Colonic mucosa (tissue), 4 donors: ENCODE results near the gene CAMKK2. TPM values are rescaled to one million over a fixed set of nuclear protein-coding genes. Genes with fewer than 3 reads are reported as not detected.
"Not testable (repeated sequence)": the region's sequence is repeated elsewhere in the genome, so short reads cannot be mapped to it uniquely, and the experiment has no call there.

Experiments used
- DNase-seq: peaks from one replicate; pipeline ENCODE4 v3.0.0-alpha.2; 2020
- H3K27ac ChIP-seq: fragments of 200-600 bp; one replicate; pipeline ENCODE4 v1.8.0; 2021
- H3K27me3 ChIP-seq: fragments of 200-600 bp; one replicate; pipeline ENCODE4 v1.8.0; 2021
- H3K36me3 ChIP-seq: fragments of 200-600 bp; one replicate; pipeline ENCODE4 v1.8.0; 2021
- H3K4me1 ChIP-seq: fragments of 200-600 bp; one replicate; pipeline ENCODE4 v1.8.0; 2021; ENCODE audit warnings: mild to moderate bottlenecking
- H3K4me3 ChIP-seq: fragments of 200-600 bp; one replicate; pipeline ENCODE4 v1.8.0; 2021
- H3K9ac ChIP-seq, 2 donors: one replicate each; pipeline ENCODE4 v1.7.0; 2013; ENCODE audit warnings: control low read depth in 2 of 2, low read depth in 2 of 2, low read length in 2 of 2
- H3K9me3 ChIP-seq: fragments of 200-600 bp; one replicate; pipeline ENCODE4 v1.8.0; 2021
- intact Hi-C: fragments of 100-400 bp; cut with DNase I; formaldehyde crosslinking; loops from one replicate; pipeline ENCODE4 v1.14.1; 2022
- total RNA-seq, 2 donors: library from RNA; stranded (reverse); fragmentation: NEBNext Ultra II Directional in 1 of 2; extraction: Animal tissue kit (Norgen Biotek cat#: 25700) in 1 of 2; gene quantifications; one replicate each; pipeline ENCODE4 v1.2.1, GENCODE V29; 2021
- TF ChIP-seq, protein P1 (sequence below): fragments of 200-600 bp; IDR thresholded peaks from one replicate; pipeline ENCODE4 v1.8.0; 2022; ENCODE audit warnings: antibody characterized with exemption, mild to moderate bottlenecking
- donor health status: healthy.
- donor health status: DM: no; HTN: no; CAD: no.
- donor health status: DM: no; HTN: no; CAD: no.

The CAMKK2 gene
- total RNA-seq, 2 donors from 2014 or later = 34.3 to 44.0 TPM

DNA sequence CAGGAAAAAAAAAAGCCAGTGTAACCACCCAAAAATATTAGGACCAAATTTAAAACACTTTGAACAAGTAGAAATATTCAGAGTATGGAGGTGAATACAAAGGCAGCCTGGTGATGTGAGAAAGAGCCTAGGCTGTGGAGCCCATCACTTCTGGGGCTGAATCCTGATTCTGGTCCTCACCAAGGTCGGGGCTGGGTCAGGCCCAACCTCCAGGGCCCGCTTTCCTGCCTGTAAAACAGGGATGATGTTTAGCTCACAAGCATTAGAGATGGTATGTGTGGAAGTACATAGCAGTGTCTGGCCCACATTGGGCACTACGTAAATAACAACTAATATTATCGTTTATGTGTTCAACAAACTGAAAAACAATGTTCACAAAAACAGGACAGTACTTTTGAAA, 7.8 kb upstream of the CAMKK2 start:
- TF ChIP-seq, protein P1, sequence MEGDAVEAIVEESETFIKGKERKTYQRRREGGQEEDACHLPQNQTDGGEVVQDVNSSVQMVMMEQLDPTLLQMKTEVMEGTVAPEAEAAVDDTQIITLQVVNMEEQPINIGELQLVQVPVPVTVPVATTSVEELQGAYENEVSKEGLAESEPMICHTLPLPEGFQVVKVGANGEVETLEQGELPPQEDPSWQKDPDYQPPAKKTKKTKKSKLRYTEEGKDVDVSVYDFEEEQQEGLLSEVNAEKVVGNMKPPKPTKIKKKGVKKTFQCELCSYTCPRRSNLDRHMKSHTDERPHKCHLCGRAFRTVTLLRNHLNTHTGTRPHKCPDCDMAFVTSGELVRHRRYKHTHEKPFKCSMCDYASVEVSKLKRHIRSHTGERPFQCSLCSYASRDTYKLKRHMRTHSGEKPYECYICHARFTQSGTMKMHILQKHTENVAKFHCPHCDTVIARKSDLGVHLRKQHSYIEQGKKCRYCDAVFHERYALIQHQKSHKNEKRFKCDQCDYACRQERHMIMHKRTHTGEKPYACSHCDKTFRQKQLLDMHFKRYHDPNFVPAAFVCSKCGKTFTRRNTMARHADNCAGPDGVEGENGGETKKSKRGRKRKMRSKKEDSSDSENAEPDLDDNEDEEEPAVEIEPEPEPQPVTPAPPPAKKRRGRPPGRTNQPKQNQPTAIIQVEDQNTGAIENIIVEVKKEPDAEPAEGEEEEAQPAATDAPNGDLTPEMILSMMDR = no peak
- no peak overlapping the region for H3K27ac ChIP-seq
- no peaks in the 10 kb centered on the region for H3K27me3 ChIP-seq
- intact Hi-C loops = no loop called here
- H3K9ac ChIP-seq = no peak overlapping the region
- H3K36me3 ChIP-seq = peaks cover 4% of the 10 kb centered on the region
- H3K9me3 ChIP-seq = no peaks in the 10 kb centered on the region
- no peak for DNase-seq
- H3K4me3 ChIP-seq = no peak overlapping the region
- H3K4me1 ChIP-seq = no peaks in the 10 kb centered on the region

GRCh38 chr12:121301876-121302275, 5.4 kb upstream of the CAMKK2 start:
- Histone ChIP-seq H3K4me1 (no peaks in the 10 kb centered on the region), H3K4me3 (no peak overlapping the region), H3K9ac (no peak overlapping the region), H3K36me3 (no peaks in the 10 kb centered on the region), H3K9me3 (no peaks in the 10 kb centered on the region), H3K27me3 (no peaks in the 10 kb centered on the region), H3K27ac (no peak overlapping the region)
- intact Hi-C loops = no loop called here
- TF ChIP-seq, protein P1 = no peak
- no peak for DNase-seq

- peak overlapping the region; percentile 34 for H3K27ac ChIP-seq
- peaks cover 3% of the 10 kb centered on the region for H3K4me1 ChIP-seq
- H3K36me3 ChIP-seq = no peaks in the 10 kb centered on the region
- TF ChIP-seq, protein P1 = no peak
- DNase-seq = no peak
- intact Hi-C loops = no loop called here
- H3K9ac ChIP-seq = no peak overlapping the region
- no peak overlapping the region for H3K4me3 ChIP-seq
- H3K27me3 ChIP-seq = no peaks in the 10 kb centered on the region
- H3K9me3 ChIP-seq = no peaks in the 10 kb centered on the region
Measured at GRCh38 chr12:121300083-121300819, 3.7 kb upstream of the CAMKK2 start.

DNA sequence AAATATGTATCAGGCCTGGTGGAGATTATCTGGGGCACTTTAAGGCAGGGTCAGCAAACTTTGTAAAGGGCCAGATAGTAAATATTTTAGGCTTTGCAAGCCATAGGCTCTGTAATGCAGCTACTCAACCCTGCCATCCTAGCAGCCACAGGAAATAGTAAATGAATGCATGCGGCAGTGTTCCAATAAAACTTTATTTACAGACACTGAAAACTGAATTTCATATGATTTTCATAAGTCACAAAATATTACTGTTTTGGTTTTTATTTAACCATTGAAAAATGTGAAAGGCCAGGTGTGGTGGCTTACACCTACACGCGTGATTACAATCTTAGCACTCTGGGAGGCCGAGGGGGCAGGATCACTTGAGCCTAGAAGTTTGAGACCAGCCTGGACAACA, 3.2 kb upstream of the CAMKK2 start:
- no peak for DNase-seq

GRCh38 chr12:121298411-121298810, 1.9 kb upstream of the CAMKK2 start:
- intact Hi-C loops, H3K9ac ChIP-seq, DNase-seq, H3K27me3 ChIP-seq, H3K27ac ChIP-seq, H3K36me3 ChIP-seq, H3K4me1 ChIP-seq, H3K4me3 ChIP-seq, H3K9me3 ChIP-seq: not testable (repeated sequence)

More for the DNA sequence above, 3.2 kb upstream of the CAMKK2 start:
- peaks cover 8% of the 10 kb centered on the region for H3K4me1 ChIP-seq
- no peak overlapping the region for H3K27ac ChIP-seq
- H3K4me3 ChIP-seq = no peak overlapping the region
- no peak overlapping the region for H3K9ac ChIP-seq
- TF ChIP-seq, protein P1 = no peak
- intact Hi-C loops = no loop called here
- H3K27me3 ChIP-seq = no peaks in the 10 kb centered on the region
- H3K9me3 ChIP-seq = no peaks in the 10 kb centered on the region
- H3K36me3 ChIP-seq = no peaks in the 10 kb centered on the region

- intact Hi-C loops = no loop called here
- Histone ChIP-seq H3K9ac (peak overlapping the region; percentile 90 to 92), H3K9me3 (no peaks in the 10 kb centered on the region), H3K4me3 (peak overlapping the region; percentile 58), H3K36me3 (no peaks in the 10 kb centered on the region), H3K27me3 (no peaks in the 10 kb centered on the region), H3K4me1 (peaks cover 8% of the 10 kb centered on the region), H3K27ac (peak overlapping the region; percentile 86)
- peak; percentile 52 for DNase-seq
- TF ChIP-seq, protein P1 = no peak
Measured at GRCh38 chr12:121297435-121297991, 1.0 kb upstream of the CAMKK2 start.
